HG03095 (cell line): ENCODE results near the gene MPV17.
"Not testable (repeated sequence)": the region's sequence is repeated elsewhere in the genome, so short reads cannot be mapped to it uniquely, and the experiment has no call there.

Source experiments
- ATAC-seq: cut with Tn5 transposase; IDR thresholded peaks from one replicate; pipeline ENCODE4 v1.9.1; 2021; ENCODE audit warnings: moderate library complexity; ENCODE audit not compliant: unreplicated experiment

The MPV17 gene

GRCh38 chr2:27268296-27268695 is 54.6 kb downstream of the MPV17 start:
- not testable (repeated sequence) for ATAC-seq

- no peak for ATAC-seq
Observed at GRCh38 chr2:27265536-27265870, 57.4 kb downstream of the MPV17 start.

- no peak for ATAC-seq
Observed at GRCh38 chr2:27264753-27265535, 58.0 kb downstream of the MPV17 start.

DNA sequence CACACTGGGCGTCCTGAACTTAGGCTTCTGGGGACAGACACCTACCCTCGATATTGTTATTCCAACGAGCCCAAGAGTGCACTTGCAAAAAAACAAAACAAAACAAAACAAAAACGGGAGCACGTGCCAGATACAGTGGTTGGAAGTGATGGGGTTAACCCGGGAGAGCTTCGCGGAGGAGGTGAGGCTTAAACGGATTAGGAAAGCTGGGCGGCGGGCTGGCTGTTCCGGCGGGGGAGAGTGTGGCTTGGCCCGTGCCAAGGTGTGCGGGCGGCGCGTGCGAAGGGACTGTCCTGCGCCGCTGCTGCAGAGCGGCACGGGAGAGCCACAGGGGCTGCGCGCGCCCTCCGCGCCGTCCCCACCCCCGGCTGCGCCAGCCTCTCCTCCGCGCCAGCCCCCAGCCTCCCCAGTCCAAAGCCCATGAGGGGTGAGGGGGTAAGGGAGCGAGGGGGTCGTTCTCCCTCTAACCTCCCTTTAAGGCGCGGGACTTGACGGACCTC is 58.6 kb downstream of the MPV17 start:
- ATAC-seq: no peak

DNA sequence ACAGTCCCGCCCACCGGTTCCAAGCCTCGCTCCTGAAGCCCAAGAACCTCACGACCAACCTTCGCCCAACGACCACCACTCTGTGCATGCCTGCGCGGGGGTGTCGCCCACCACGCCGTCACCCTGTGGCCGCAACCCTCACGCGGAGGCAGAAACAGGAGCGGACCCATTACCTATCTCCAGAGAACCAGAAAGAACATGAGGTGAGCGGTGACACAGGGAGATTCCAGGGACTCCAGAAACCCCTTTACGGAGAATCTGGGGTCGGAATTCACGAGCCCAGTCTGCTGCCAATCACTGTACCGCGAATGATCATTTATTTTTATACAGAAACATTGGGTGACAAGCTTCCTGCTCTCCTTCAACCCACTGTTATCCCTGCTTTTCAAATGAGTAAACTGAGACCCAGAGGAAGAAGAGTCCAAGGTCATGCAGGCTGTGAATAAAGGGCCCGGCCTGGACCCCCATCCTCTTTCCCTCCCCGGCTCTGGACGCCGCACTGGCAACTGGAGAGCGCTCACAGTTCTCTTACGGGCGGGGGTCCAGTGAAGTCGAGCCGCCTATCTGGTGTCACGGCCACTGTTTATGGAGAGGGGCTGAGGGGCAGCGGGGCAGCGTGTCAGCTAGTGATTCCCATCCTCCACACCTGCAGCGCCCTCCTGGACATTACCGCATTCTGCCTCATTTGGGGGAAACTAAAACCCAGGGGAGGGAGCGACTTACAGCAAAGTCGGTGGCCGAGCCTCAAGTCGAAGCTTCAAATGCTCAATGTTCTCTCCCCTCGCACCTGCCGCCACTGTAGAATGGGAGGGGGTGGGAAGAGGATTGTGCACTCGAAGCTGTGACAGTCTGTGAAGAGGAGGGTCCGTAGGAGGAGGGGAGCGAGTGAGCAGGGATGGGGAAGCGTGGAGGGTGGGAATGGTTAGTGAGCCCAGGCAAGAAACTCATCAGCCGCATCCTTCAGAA is 59.3 kb downstream of the MPV17 start:
- no peak for ATAC-seq

- no peak for ATAC-seq
Observed at GRCh38 chr2:27262379-27263286, 60.3 kb downstream of the MPV17 start, which contains the start of gene SLC30A3. TSS of gene SLC30A3 (minus strand) at chr2:27263047. CDS start at chr2:27262906, 141 bp downstream.

- no peak for ATAC-seq
Observed at GRCh38 chr2:27261926-27262298, 61.0 kb downstream of the MPV17 start.

DNA sequence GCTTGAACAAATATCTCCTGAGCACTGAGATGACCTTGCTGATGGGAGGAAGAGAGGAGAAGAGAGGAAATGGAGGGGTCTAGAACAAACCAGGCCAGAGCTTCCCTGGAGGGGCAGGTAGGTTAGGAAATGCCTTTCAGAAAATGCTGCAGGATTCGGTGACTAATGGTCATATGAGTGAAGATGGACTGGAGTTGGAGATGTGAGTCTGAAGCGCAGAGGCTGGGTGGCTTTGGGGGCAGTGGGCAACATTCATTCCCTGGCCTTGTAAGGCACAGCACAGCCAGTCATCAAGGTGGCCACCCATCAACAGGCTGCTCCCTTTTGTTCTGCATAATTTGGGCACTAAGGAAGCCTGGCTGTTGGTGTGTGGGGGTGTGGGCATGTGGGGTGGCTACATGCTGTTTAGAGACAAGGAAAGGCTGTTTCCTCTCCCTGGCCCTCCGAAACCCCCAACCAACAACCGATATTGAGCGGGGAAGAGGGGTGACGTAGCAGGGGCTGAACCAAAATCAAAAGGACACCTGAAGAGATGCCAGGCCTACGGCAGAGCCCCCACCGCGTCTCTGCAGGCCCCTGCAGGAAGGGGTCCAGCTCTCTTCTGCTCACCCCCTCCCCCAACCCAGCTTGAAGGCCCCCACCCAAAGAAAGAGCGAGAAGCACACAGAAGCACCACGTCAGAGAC is 61.5 kb downstream of the MPV17 start:
- no peak for ATAC-seq
